ENCODE measurements around the gene SULT6B1. TPM values are rescaled to one million over a fixed set of nuclear protein-coding genes. Genes with fewer than 3 reads are reported as not detected.

Gene SULT6B1
- polyA plus RNA-seq, 2 of the 4 experiments (the other 2 are of a cell fraction), result not detected

GRCh38 chr2:37153224-37153623 lies 35.2 kb downstream of the SULT6B1 start:
- DNase-seq (ENCODE audit: low read depth in 1 of 2, low spot score in 1 of 2) (no peak), ATAC-seq (no peak), FAIRE-seq (no peak)
- 83% methylated on average over 5 of the region's 5 CpGs for WGBS (ENCODE audit: missing lambda C conversion rate)
- H3K4me1 ChIP-seq, result peaks cover 14% of the 10 kb centered on the region
- H3K27ac ChIP-seq, result no peak overlapping the region
- POLR2A ChIA-PET, result no interaction called here
- TF ChIP-seq E2F6 (IDR thresholded peaks at IDR 0.05; ENCODE audit: borderline replicate concordance, low read depth) (no peak), HDAC2 (IDR thresholded peaks at IDR 0.05) (no peak), JUNB (IDR thresholded peaks at IDR 0.05) (no peak), ZC3H11A (IDR thresholded peaks at IDR 0.05) (no peak), RFX5 (IDR thresholded peaks at IDR 0.05) (no peak), FOSL2 (IDR thresholded peaks at IDR 0.05) (no peak), FOSL2 (CRISPR knock-in tag; IDR thresholded peaks at IDR 0.05) (no peak), SREBF2 (IDR thresholded peaks at IDR 0.05) (no peak), MYC (IDR thresholded peaks at IDR 0.05; ENCODE audit: borderline replicate concordance, low read length) (no peak), CBX2 (IDR thresholded peaks at IDR 0.05; ENCODE audit: borderline replicate concordance, low read depth) (no peak), FOSB (CRISPR knock-in tag; IDR thresholded peaks at IDR 0.05) (no peak), EHF (CRISPR knock-in tag; IDR thresholded peaks at IDR 0.05) (no peak), HEYL (CRISPR knock-in tag; IDR thresholded peaks at IDR 0.05) (no peak), MAX (IDR thresholded peaks at IDR 0.05) (no peak), BHLHE40 (IDR thresholded peaks at IDR 0.05; ENCODE audit: low read depth, low read length) (no peak), TFCP2L1 (CRISPR knock-in tag; IDR thresholded peaks at IDR 0.05) (no peak), USF2 (IDR thresholded peaks at IDR 0.05) (no peak), KDM5A (IDR thresholded peaks at IDR 0.05) (no peak), CHD4 (IDR thresholded peaks at IDR 0.05; ENCODE audit: borderline replicate concordance) (no peak)
- TF ChIP-seq, protein P1, sequence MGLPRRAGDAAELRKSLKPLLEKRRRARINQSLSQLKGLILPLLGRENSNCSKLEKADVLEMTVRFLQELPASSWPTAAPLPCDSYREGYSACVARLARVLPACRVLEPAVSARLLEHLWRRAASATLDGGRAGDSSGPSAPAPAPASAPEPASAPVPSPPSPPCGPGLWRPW (IDR thresholded peaks at IDR 0.05), result no peak
- no peak overlapping the region for H3K4me2 ChIP-seq
- H3K9me3 ChIP-seq, result no peaks in the 10 kb centered on the region
- CTCF ChIA-PET, result no interaction called here
- H3K4me3 ChIP-seq, result no peak overlapping the region

- WGBS (ENCODE audit: missing lambda C conversion rate), result 77% methylated on average over 6 of the region's 6 CpGs
- Histone ChIP-seq H3K4me1 (no peaks in the 10 kb centered on the region), H3K4me2 (no peak overlapping the region), H3K27ac (no peak overlapping the region), H3K9me3 (no peaks in the 10 kb centered on the region), H3K4me3 (no peak overlapping the region)
- POLR2A ChIA-PET, result interaction anchor here (0.7 kb wide), 1 partner anchor 780 kb away, joined by 4 read pairs; no protein-coding TSS in a partner anchor
- DNase-seq (ENCODE audit: low read depth in 1 of 2, low spot score in 1 of 2), result no peak
- FAIRE-seq, result no peak
- no peak for ATAC-seq
- no peak for TF ChIP-seq EHF (CRISPR knock-in tag; IDR thresholded peaks at IDR 0.05)
- TF ChIP-seq EP300 (IDR thresholded peaks at IDR 0.05), result no peak
- TF ChIP-seq HOXA7 (CRISPR knock-in tag; IDR thresholded peaks at IDR 0.05), result no peak
- TF ChIP-seq CBX2 (IDR thresholded peaks at IDR 0.05; ENCODE audit: borderline replicate concordance, low read depth), result no peak
- TF ChIP-seq SMC3 (IDR thresholded peaks at IDR 0.05), result no peak
- no peak for TF ChIP-seq RCOR1 (IDR thresholded peaks at IDR 0.05; ENCODE audit: low read depth, low read length)
- TF ChIP-seq E2F6 (IDR thresholded peaks at IDR 0.05; ENCODE audit: borderline replicate concordance, low read depth), result no peak
- no peak for TF ChIP-seq HOXB5 (CRISPR knock-in tag; IDR thresholded peaks at IDR 0.05)
- TF ChIP-seq BCL3 (IDR thresholded peaks at IDR 0.05), result no peak
- TF ChIP-seq ZC3H11A (IDR thresholded peaks at IDR 0.05), result no peak
- CTCF ChIA-PET, result no interaction called here
Observed at GRCh38 chr2:37149626-37150322, 38.7 kb downstream of the SULT6B1 start.

All from A549 (cell line).